IMR-90 (cell line): ENCODE data around the gene OR9G1. TPM values are rescaled to one million over a fixed set of nuclear protein-coding genes. Genes with fewer than 3 reads are reported as not detected.

Source experiments
- ATAC-seq: fragments of 200-7000 bp; cut with Tn5 transposase; 2 replicates; pipeline ENCODE4 v1.9.1; 2020; ENCODE audit warnings: low read depth, mild to moderate bottlenecking, moderate library complexity
- BruUV-seq: library from RNA; stranded (reverse); fragments of 400-500 nt; replicated peaks from 2 replicates; lab custom pipeline; 2021; lab: Mats Ljungman, UMichigan
- CTCF ChIA-PET: fragments of 300-600 bp; formaldehyde crosslinking; extraction: SDS; loops from one replicate; lab custom pipeline; 2021; ENCODE audit warnings: antibody characterized with exemption; lab: Yijun Ruan, JAX
- POLR2A ChIA-PET: fragments of 300-600 bp; sonication (Branson Sonifier 250); formaldehyde crosslinking; loops from one replicate; lab custom pipeline; 2022; ENCODE audit warnings: antibody characterized with exemption; ENCODE audit not compliant: unreplicated experiment; lab: Charles Lee
- DNase-seq: peaks from one replicate; pipeline ENCODE4 v3.0.0; 2013
- H2AFZ ChIP-seq: replicated peaks from 2 replicates; pipeline ENCODE3; 2013; ENCODE audit warnings: low read length, mild to moderate bottlenecking; ENCODE audit not compliant: poor library complexity
- H2AK5ac ChIP-seq: 2 replicates; pipeline ENCODE4 v1.6.1; 2013; ENCODE audit warnings: low read depth, low read length, inconsistent platforms
- H2AK9ac ChIP-seq: replicated peaks from 2 replicates; pipeline ENCODE3; 2013; ENCODE audit warnings: mild to moderate bottlenecking, low read depth, low read length, moderate library complexity; ENCODE audit not compliant: poor library complexity
- H2BK120ac ChIP-seq: 2 replicates; pipeline ENCODE4 v1.6.1; 2013; ENCODE audit warnings: low read depth, low read length, inconsistent platforms
- H2BK15ac ChIP-seq: 3 replicates; pipeline ENCODE4 v1.6.1; 2013; ENCODE audit warnings: low read depth, low read length, inconsistent platforms
- H2BK20ac ChIP-seq: 2 replicates; pipeline ENCODE4 v1.6.1; 2013; ENCODE audit warnings: low read depth, mild to moderate bottlenecking, inconsistent platforms, low read length, moderate library complexity
- H2BK5ac ChIP-seq: 2 replicates; pipeline ENCODE4 v1.6.1; 2013; ENCODE audit warnings: mild to moderate bottlenecking, low read depth, low read length, inconsistent platforms; ENCODE audit not compliant: poor library complexity, severe bottlenecking
- H3K14ac ChIP-seq: replicated peaks from 2 replicates; pipeline ENCODE4 v1.6.1; 2013; ENCODE audit warnings: low read depth, low read length, inconsistent platforms
- H3K18ac ChIP-seq: 2 replicates; pipeline ENCODE4 v1.6.1; 2013; ENCODE audit warnings: low read depth, low read length, control low read depth
- H3K23ac ChIP-seq: 2 replicates; pipeline ENCODE4 v1.6.1; 2013; ENCODE audit warnings: low read depth, low read length, inconsistent platforms
- H3K27ac ChIP-seq: 2 replicates; pipeline ENCODE4 v1.5.1; 2013; ENCODE audit warnings: mild to moderate bottlenecking, control low read depth, low read length; ENCODE audit not compliant: insufficient read depth
- H3K27me3 ChIP-seq: 2 replicates; pipeline ENCODE4 v1.6.1; 2013; ENCODE audit warnings: low read length; ENCODE audit not compliant: control insufficient read depth, insufficient read depth
- H3K36me3 ChIP-seq: 2 replicates; pipeline ENCODE4 v1.6.1; 2013; ENCODE audit warnings: low read length, mixed read lengths; ENCODE audit not compliant: control insufficient read depth, insufficient read depth
- H3K4ac ChIP-seq: 2 replicates; pipeline ENCODE4 v1.6.1; 2013; ENCODE audit warnings: low read depth, low read length, inconsistent platforms
- H3K4me1 ChIP-seq: 2 replicates; pipeline ENCODE4 v1.6.1; 2013; ENCODE audit warnings: low read length, mixed read lengths; ENCODE audit not compliant: control insufficient read depth, insufficient read depth
- H3K4me2 ChIP-seq: 2 replicates; pipeline ENCODE4 v1.6.1; 2013; ENCODE audit warnings: low read depth, mild to moderate bottlenecking, control low read depth, low read length, moderate library complexity
- H3K4me3 ChIP-seq: 2 replicates; pipeline ENCODE4 v1.5.1; 2013; ENCODE audit warnings: low read depth, mild to moderate bottlenecking, control low read depth, low read length, moderate library complexity; ENCODE audit not compliant: insufficient read depth
- H3K56ac ChIP-seq: 2 replicates; pipeline ENCODE4 v1.6.1; 2013; ENCODE audit warnings: low read length, inconsistent platforms; ENCODE audit not compliant: insufficient read depth; ENCODE audit errors: extremely low read depth
- H3K79me1 ChIP-seq, 2 experiments: 2 replicates each; pipeline ENCODE4 v1.6.1; 2013; ENCODE audit warnings: low read length in 2 of 2, inconsistent platforms in 1 of 2, low read depth in 1 of 2
- H3K9ac ChIP-seq: 2 replicates; pipeline ENCODE4 v1.6.1; 2013; ENCODE audit warnings: low read depth, low read length, control low read depth
- H3K9me1 ChIP-seq: 2 replicates; pipeline ENCODE4 v1.6.1; 2013; ENCODE audit warnings: low read length, inconsistent platforms; ENCODE audit not compliant: insufficient read depth
- H3K9me3 ChIP-seq: 2 replicates; pipeline ENCODE4 v1.6.1; 2013; ENCODE audit warnings: low read length; ENCODE audit not compliant: control insufficient read depth, insufficient read depth
- H4K20me1 ChIP-seq: 2 replicates; pipeline ENCODE4 v1.6.1; 2013; ENCODE audit warnings: low read length, inconsistent platforms; ENCODE audit not compliant: insufficient read depth
- H4K5ac ChIP-seq: 2 replicates; pipeline ENCODE4 v1.6.1; 2013; ENCODE audit warnings: mild to moderate bottlenecking, low read depth, low read length, control low read depth
- H4K8ac ChIP-seq, 2 experiments: 2 replicates each; pipeline ENCODE4 v1.6.1; 2013; ENCODE audit warnings: low read depth in 2 of 2, low read length in 2 of 2, control low read depth in 1 of 2, inconsistent platforms in 1 of 2
- H4K91ac ChIP-seq: 2 replicates; pipeline ENCODE4 v1.6.1; 2013; ENCODE audit warnings: low read depth, low read length, inconsistent platforms; ENCODE audit not compliant: insufficient read depth
- FOS ChIP-seq: fragments of 150-350 bp; IDR thresholded peaks from 2 replicates; pipeline ENCODE4 v1.6.1; 2016; ENCODE audit warnings: low read depth, low read length
- MAFK ChIP-seq: IDR thresholded peaks from 2 replicates; pipeline ENCODE4 v1.6.1; 2012; ENCODE audit warnings: low read depth, low read length, improper control_type of control experiment
- MAZ ChIP-seq: IDR thresholded peaks from 2 replicates; pipeline ENCODE4 v1.6.1; 2012; ENCODE audit warnings: low read depth, mild to moderate bottlenecking, low read length, improper control_type of control experiment, moderate library complexity, borderline replicate concordance
- NFE2L2 ChIP-seq: fragments of 150-350 bp; IDR thresholded peaks from 2 replicates; pipeline ENCODE4 v1.6.1; 2016; ENCODE audit warnings: low read depth, mild to moderate bottlenecking, low read length
- POLR2A ChIP-seq: IDR thresholded peaks from 2 replicates; pipeline ENCODE4 v1.6.1; 2012; ENCODE audit warnings: mild to moderate bottlenecking, low read depth, low read length
- RAD21 ChIP-seq: IDR thresholded peaks from 2 replicates; pipeline ENCODE4 v1.6.1; 2012; ENCODE audit warnings: low read length, improper control_type of control experiment
- RCOR1 ChIP-seq: IDR thresholded peaks from 2 replicates; pipeline ENCODE4 v1.6.1; 2012; ENCODE audit warnings: mild to moderate bottlenecking, low read length, improper control_type of control experiment; ENCODE audit not compliant: insufficient replicate concordance
- RFX5 ChIP-seq: IDR thresholded peaks from 2 replicates; pipeline ENCODE4 v1.8.0; 2012; ENCODE audit warnings: low read depth, mild to moderate bottlenecking, low read length, moderate library complexity
- SMC3 ChIP-seq: fragments of 150-350 bp; IDR thresholded peaks from 2 replicates; pipeline ENCODE4 v1.6.1; 2016; ENCODE audit warnings: low read depth, mild to moderate bottlenecking, antibody characterized with exemption, low read length, moderate library complexity
- WGBS, 2 experiments: methylation state at CpG; one replicate each; pipeline versions ENCODE4 v1.1.5 to v1.1.7; 2013; ENCODE audit warnings: missing lambda C conversion rate in 2 of 2; ENCODE audit not compliant: insufficient read length in 1 of 2; ENCODE audit errors: extremely low coverage in 2 of 2; 5-methylcytosine and 5-hydroxymethylcytosine counted together
- dilution Hi-C: fragments of 300-500 bp; cut with HindIII; formaldehyde crosslinking; loops from one replicate; pipeline ENCODE4 v1.14.3; 2018; ENCODE audit warnings: low sequenced_read_pairs; ENCODE audit not compliant: unreplicated experiment
- in situ Hi-C: fragments of 300-500 bp; cut with MboI; formaldehyde crosslinking; loops from 3 replicates; pipeline ENCODE4 v1.14.3; 2019; ENCODE audit warnings: low sequenced_read_pairs, inconsistent platforms, mixed read lengths
- intact Hi-C: fragments of 100-400 bp; cut with micrococcal nuclease; formaldehyde crosslinking; loops from 2 replicates; pipeline ENCODE4 v1.10.0; 2022
- polyA plus RNA-seq, 3 experiments: library from polyadenylated mRNA; depleted of rRNA; stranded (reverse); fragments of >200 nt; gene quantifications; 2 replicates each; pipeline ENCODE4 v1.2.3, GENCODE V29; 2012; ENCODE audit warnings: low replicate concordance in 1 of 3
- total RNA-seq: library from RNA; depleted of rRNA; stranded (reverse); fragments of >200 nt; gene quantifications from 2 replicates; pipeline ENCODE4 v1.2.3, GENCODE V29; 2012

Gene OR9G1
- total and polyA plus RNA-seq, 2 of the 4 experiments (the other 2 are of a cell fraction), result not detected

- Histone ChIP-seq H3K4me2 (no peak overlapping the region), H2AFZ (no peak overlapping the region), H3K27ac (no peak overlapping the region), H3K23ac (no peak overlapping the region), H3K56ac (no peak overlapping the region), H4K91ac (no peak overlapping the region), H2BK5ac (no peak overlapping the region), H4K5ac (no peak overlapping the region), H3K18ac (no peak overlapping the region), H3K4me1 (no peaks in the 10 kb centered on the region), H2BK15ac (no peak overlapping the region), H3K4me3 (no peak overlapping the region), H4K20me1 (no peaks in the 10 kb centered on the region), H3K79me1 (no peaks in the 10 kb centered on the region), H2AK5ac (no peak overlapping the region), H2BK20ac (no peak overlapping the region), H3K27me3 (no peaks in the 10 kb centered on the region), H3K9ac (no peak overlapping the region), H2AK9ac (no peak overlapping the region), H3K9me1 (no peaks in the 10 kb centered on the region), H3K36me3 (no peaks in the 10 kb centered on the region), H3K9me3 (peaks cover 6% of the 10 kb centered on the region), H3K14ac (no peak overlapping the region), H4K8ac (no peak overlapping the region), H3K4ac (no peak overlapping the region), H2BK120ac (no peak overlapping the region)
- no TSS peak for BruUV-seq
- ChIA-PET POLR2A (no interaction called here), CTCF (no interaction called here)
- no peak for DNase-seq
- dilution Hi-C loops, result no loop called here
- ATAC-seq, result no peak
- TF ChIP-seq SMC3 (no peak), RAD21 (no peak), MAZ (no peak), POLR2A (no peak), RCOR1 (no peak), RFX5 (no peak), NFE2L2 (no peak), MAFK (no peak), FOS (no peak)
- WGBS, 2 experiments, result no CpG with 5 or more reads among the region's 2 CpGs
- in situ Hi-C loops, result no loop called here
- intact Hi-C loops, result no loop called here
Measured at GRCh38 chr11:56714206-56714605, 15.3 kb downstream of the OR9G1 start.
